Measurements from ENCODE around the gene PACSIN1.
"Not testable (repeated sequence)": the region's sequence is repeated elsewhere in the genome, so short reads cannot be mapped to it uniquely, and the experiment has no call there.

Gene PACSIN1

GRCh38 chr6:34459899-34460593, 5.8 kb upstream of the PACSIN1 start:
- DNase-seq = peak; percentile 18 to 40

- no peak for DNase-seq
Observed at GRCh38 chr6:34460796-34461507, 4.9 kb upstream of the PACSIN1 start.

GRCh38 chr6:34462010-34462409, 3.9 kb upstream of the PACSIN1 start:
- DNase-seq = no peak

GRCh38 chr6:34462551-34462971, 3.3 kb upstream of the PACSIN1 start:
- DNase-seq = peak; percentile 73 to 79

- DNase-seq = no peak
Observed at GRCh38 chr6:34463299-34463698, 2.6 kb upstream of the PACSIN1 start.

- no peak for DNase-seq
Observed at GRCh38 chr6:34463849-34464248, 2.0 kb upstream of the PACSIN1 start.

- DNase-seq = no peak
Observed at GRCh38 chr6:34466242-34467185, 638 bp downstream of the PACSIN1 start.

- no peak for DNase-seq
Observed at GRCh38 chr6:34468378-34468892, 2.6 kb downstream of the PACSIN1 start.

- DNase-seq = no peak
Observed at GRCh38 chr6:34469499-34469898, 3.6 kb downstream of the PACSIN1 start.

- no peak for DNase-seq
Observed at GRCh38 chr6:34472425-34472824, 6.5 kb downstream of the PACSIN1 start.

GRCh38 chr6:34473967-34474366, 8.1 kb downstream of the PACSIN1 start:
- DNase-seq = no peak

GRCh38 chr6:34474754-34475153, 8.9 kb downstream of the PACSIN1 start:
- no peak for DNase-seq

- no peak for DNase-seq
Observed at GRCh38 chr6:34475238-34475682, 9.4 kb downstream of the PACSIN1 start.

GRCh38 chr6:34475767-34476328, 10.0 kb downstream of the PACSIN1 start:
- no peak for DNase-seq

GRCh38 chr6:34476447-34476846, 10.6 kb downstream of the PACSIN1 start:
- no peak for DNase-seq

GRCh38 chr6:34476921-34477320, 11.0 kb downstream of the PACSIN1 start:
- no peak for DNase-seq

GRCh38 chr6:34478796-34479195, 12.9 kb downstream of the PACSIN1 start:
- no peak for DNase-seq

GRCh38 chr6:34483781-34484180, 17.9 kb downstream of the PACSIN1 start:
- DNase-seq = not testable (repeated sequence)

GRCh38 chr6:34484391-34484790, 18.5 kb downstream of the PACSIN1 start:
- no peak for DNase-seq

- peak; percentile 16 to 54 for DNase-seq
Observed at GRCh38 chr6:34484899-34485298, 19.0 kb downstream of the PACSIN1 start.

- DNase-seq = no peak
Observed at GRCh38 chr6:34485321-34486060, 19.6 kb downstream of the PACSIN1 start.

All from SHP77 (cell line).